ENCODE data around the gene YWHAE. TPM values are rescaled to one million over a fixed set of nuclear protein-coding genes. Genes with fewer than 3 reads are reported as not detected.
A peak's percentile ranks its signal among the peaks of the same experiment; 100 is the strongest.

The YWHAE gene
- total and polyA plus RNA-seq, 2 experiments from 2014 or later = 287 to 599 TPM

GRCh38 chr17:1324201-1324771, 75.7 kb downstream of the YWHAE start:
- Histone ChIP-seq H3K9ac (no peak overlapping the region), H3K4me2 (ENCODE audit: unreplicated experiment) (no peak overlapping the region), H3K36me3 (ENCODE audit: low read depth) (no peaks in the 10 kb centered on the region), H3K9me3 (ENCODE audit: low read depth) (no peaks in the 10 kb centered on the region), H3K9me2 (ENCODE audit: insufficient read depth) (no peaks in the 10 kb centered on the region), H4K20me1 (ENCODE audit: insufficient read depth) (no peaks in the 10 kb centered on the region), H2AFZ (no peak overlapping the region), H3K4me3 (no peak overlapping the region), H3K4me1 (ENCODE audit: insufficient read depth) (no peaks in the 10 kb centered on the region), H3F3A (ENCODE audit: insufficient read depth) (no peaks in the 10 kb centered on the region), H3K27me3 (replicated peaks; ENCODE audit: insufficient read depth) (no peaks in the 10 kb centered on the region), H3K27ac (no peak overlapping the region), H3K79me2 (ENCODE audit: insufficient read depth) (no peaks in the 10 kb centered on the region)
- no peak for DNase-seq
- no peak for TF ChIP-seq EZH2 (IDR thresholded peaks at IDR 0.05; ENCODE audit: insufficient read depth, poor library complexity, severe bottlenecking)
- no peak for TF ChIP-seq EZH2phosphoT487 (IDR thresholded peaks at IDR 0.05; ENCODE audit: insufficient read depth, low read depth)
- WGBS, 2 experiments (ENCODE audit: low coverage in 1 of 2, low lambda C conversion rate in 2 of 2, missing lambda C conversion rate in 2 of 2) = 74 to 77% methylated on average over 16 to 27 of the region's 27 CpGs
- in situ Hi-C loops (cut with MboI) = no loop called here

- H3K9me3 ChIP-seq (ENCODE audit: low read depth) = no peaks in the 10 kb centered on the region
- TF ChIP-seq EZH2 (IDR thresholded peaks at IDR 0.05; ENCODE audit: insufficient read depth, poor library complexity, severe bottlenecking) (no peak), EZH2phosphoT487 (IDR thresholded peaks at IDR 0.05; ENCODE audit: insufficient read depth, low read depth) (no peak)
- H3K4me2 ChIP-seq (ENCODE audit: unreplicated experiment) = no peak overlapping the region
- H4K20me1 ChIP-seq (ENCODE audit: insufficient read depth) = no peaks in the 10 kb centered on the region
- H3K27ac ChIP-seq = no peak overlapping the region
- H3K36me3 ChIP-seq (ENCODE audit: low read depth) = no peaks in the 10 kb centered on the region
- H3K9me2 ChIP-seq (ENCODE audit: insufficient read depth) = no peaks in the 10 kb centered on the region
- H3F3A ChIP-seq (ENCODE audit: insufficient read depth) = no peaks in the 10 kb centered on the region
- no peak overlapping the region for H3K4me3 ChIP-seq
- in situ Hi-C loops (cut with MboI) = no loop called here
- H2AFZ ChIP-seq = no peak overlapping the region
- no peaks in the 10 kb centered on the region for H3K4me1 ChIP-seq (ENCODE audit: insufficient read depth)
- H3K9ac ChIP-seq = no peak overlapping the region
- 85% methylated on average over 7 to 19 of the region's 19 CpGs for WGBS, 2 experiments (ENCODE audit: low coverage in 1 of 2, low lambda C conversion rate in 2 of 2, missing lambda C conversion rate in 2 of 2)
- DNase-seq = peak; percentile 31
- no peaks in the 10 kb centered on the region for H3K79me2 ChIP-seq (ENCODE audit: insufficient read depth)
- H3K27me3 ChIP-seq (replicated peaks; ENCODE audit: insufficient read depth) = no peaks in the 10 kb centered on the region
Measured at GRCh38 chr17:1323336-1323735, 76.7 kb downstream of the YWHAE start.

- H3K27ac ChIP-seq = no peak overlapping the region
- no peaks in the 10 kb centered on the region for H4K20me1 ChIP-seq (ENCODE audit: insufficient read depth)
- H3K4me2 ChIP-seq (ENCODE audit: unreplicated experiment) = no peak overlapping the region
- H3K36me3 ChIP-seq (ENCODE audit: low read depth) = no peaks in the 10 kb centered on the region
- H3K9ac ChIP-seq = no peak overlapping the region
- no peak for TF ChIP-seq EZH2 (IDR thresholded peaks at IDR 0.05; ENCODE audit: insufficient read depth, poor library complexity, severe bottlenecking)
- TF ChIP-seq EZH2phosphoT487 (IDR thresholded peaks at IDR 0.05; ENCODE audit: insufficient read depth, low read depth) = no peak
- WGBS, 2 experiments (ENCODE audit: low coverage in 1 of 2, low lambda C conversion rate in 2 of 2, missing lambda C conversion rate in 2 of 2) = 54 to 61% methylated on average over 10 of the region's 10 CpGs
- H3K4me3 ChIP-seq = no peak overlapping the region
- H3K9me2 ChIP-seq (ENCODE audit: insufficient read depth) = no peaks in the 10 kb centered on the region
- no peaks in the 10 kb centered on the region for H3K4me1 ChIP-seq (ENCODE audit: insufficient read depth)
- in situ Hi-C loops (cut with MboI) = no loop called here
- H2AFZ ChIP-seq = no peak overlapping the region
- no peak for DNase-seq
- no peaks in the 10 kb centered on the region for H3K9me3 ChIP-seq (ENCODE audit: low read depth)
- no peaks in the 10 kb centered on the region for H3K79me2 ChIP-seq (ENCODE audit: insufficient read depth)
- H3K27me3 ChIP-seq (replicated peaks; ENCODE audit: insufficient read depth) = no peaks in the 10 kb centered on the region
- no peaks in the 10 kb centered on the region for H3F3A ChIP-seq (ENCODE audit: insufficient read depth)
Measured at GRCh38 chr17:1322480-1322879, 77.5 kb downstream of the YWHAE start.

GRCh38 chr17:1322014-1322428, 78.0 kb downstream of the YWHAE start:
- H3K36me3 ChIP-seq (ENCODE audit: low read depth) = no peaks in the 10 kb centered on the region
- H3K27me3 ChIP-seq (replicated peaks; ENCODE audit: insufficient read depth) = no peaks in the 10 kb centered on the region
- no peaks in the 10 kb centered on the region for H3K4me1 ChIP-seq (ENCODE audit: insufficient read depth)
- H3K4me3 ChIP-seq = no peak overlapping the region
- H3K79me2 ChIP-seq (ENCODE audit: insufficient read depth) = no peaks in the 10 kb centered on the region
- H4K20me1 ChIP-seq (ENCODE audit: insufficient read depth) = no peaks in the 10 kb centered on the region
- in situ Hi-C loops (cut with MboI) = no loop called here
- no peak overlapping the region for H3K4me2 ChIP-seq (ENCODE audit: unreplicated experiment)
- no peak overlapping the region for H2AFZ ChIP-seq
- no peak for DNase-seq
- 60 to 65% methylated on average over 6 of the region's 6 CpGs for WGBS, 2 experiments (ENCODE audit: low coverage in 1 of 2, low lambda C conversion rate in 2 of 2, missing lambda C conversion rate in 2 of 2)
- no peaks in the 10 kb centered on the region for H3K9me3 ChIP-seq (ENCODE audit: low read depth)
- no peaks in the 10 kb centered on the region for H3K9me2 ChIP-seq (ENCODE audit: insufficient read depth)
- no peak overlapping the region for H3K9ac ChIP-seq
- TF ChIP-seq EZH2 (IDR thresholded peaks at IDR 0.05; ENCODE audit: insufficient read depth, poor library complexity, severe bottlenecking) (no peak), EZH2phosphoT487 (IDR thresholded peaks at IDR 0.05; ENCODE audit: insufficient read depth, low read depth) (no peak)
- H3K27ac ChIP-seq = no peak overlapping the region
- H3F3A ChIP-seq (ENCODE audit: insufficient read depth) = no peaks in the 10 kb centered on the region

Measured in GM23248 (cell line).